K562 (cell line): ENCODE data around the gene WDR13. TPM values are rescaled to one million over a fixed set of nuclear protein-coding genes. Genes with fewer than 3 reads are reported as not detected.

ENCODE experiments used
- ADNP ChIP-seq: fragments of 200-800 bp; sonication (Bioruptor generic); IDR thresholded peaks from 2 replicates; pipeline ENCODE4 v1.6.1; 2016; ENCODE audit warnings: missing genetic modification characterization, missing compliant biosample characterization
- ARNT ChIP-seq, 2 experiments: fragments of 450-650 bp; IDR thresholded peaks; 2 replicates each; pipeline ENCODE4 v1.6.1; 2016; ENCODE audit warnings: mild to moderate bottlenecking in 1 of 2
- ATF3 ChIP-seq, 2 experiments: fragments of 450-650 bp in 1 of 2; sonication (generic) in 1 of 2; formaldehyde crosslinking in 1 of 2; IDR thresholded peaks in 1 of 2; conservative IDR thresholded peaks in 1 of 2; 2 replicates each; pipeline versions ENCODE4 v1.6.1 to v1.8.1; 2016 to 2023; ENCODE audit warnings: mild to moderate bottlenecking in 2 of 2, moderate library complexity in 2 of 2, inconsistent platforms in 1 of 2, missing genetic modification reagents in 1 of 2
- ATF7 ChIP-seq: fragments of 450-650 bp; IDR thresholded peaks from 2 replicates; pipeline ENCODE4 v1.7.1; 2014; ENCODE audit warnings: mild to moderate bottlenecking, moderate library complexity
- CREB3L1 ChIP-seq: fragments of 450-650 bp; IDR thresholded peaks from 2 replicates; pipeline ENCODE4 v1.6.1; 2014; ENCODE audit warnings: low read depth, mild to moderate bottlenecking, moderate library complexity, borderline replicate concordance
- ETV6 ChIP-seq, 3 experiments: fragments of 150-350 bp in 1 of 3; sonication (generic) in 1 of 3; formaldehyde crosslinking in 1 of 3; IDR thresholded peaks; 2 replicates each; pipeline versions ENCODE4 v1.6.1 to v1.8.0; 2014 to 2022; ENCODE audit warnings: borderline replicate concordance in 2 of 3, low read depth in 2 of 3, antibody characterized with exemption in 1 of 3, low read length in 1 of 3, mild to moderate bottlenecking in 1 of 3, missing genetic modification reagents in 1 of 3
- GABPB1 ChIP-seq: sonication (generic); formaldehyde crosslinking; IDR thresholded peaks from 2 replicates; pipeline ENCODE4 v1.8.0; 2022; ENCODE audit warnings: mild to moderate bottlenecking, missing genetic modification reagents
- HNRNPK ChIP-seq: fragments of 200-400 bp; formaldehyde crosslinking; IDR thresholded peaks from one replicate; pipeline ENCODE4 v1.6.1; 2018; ENCODE audit warnings: mild to moderate bottlenecking, low read depth, low read length; ENCODE audit not compliant: poor library complexity, severe bottlenecking
- IFI16 ChIP-seq: fragments of 250-450 bp; sonication (Bioruptor Pico); IDR thresholded peaks from 2 replicates; pipeline ENCODE4 v2.1.2; 2022; ENCODE audit warnings: mild to moderate bottlenecking, inconsistent platforms
- KDM4B ChIP-seq, 2 experiments: fragments of 450-650 bp in 1 of 2; sonication (generic) in 1 of 2; IDR thresholded peaks; 2 replicates each; pipeline ENCODE4 v1.6.1; 2016 to 2017; ENCODE audit warnings: borderline replicate concordance in 2 of 2, antibody characterized with exemption in 1 of 2, low read depth in 1 of 2, mild to moderate bottlenecking in 1 of 2
- MBD2 ChIP-seq: sonication (generic); IDR thresholded peaks from 2 replicates; pipeline ENCODE4 v1.6.1; 2016; ENCODE audit warnings: low read depth, borderline replicate concordance
- MXI1 ChIP-seq: IDR thresholded peaks from 2 replicates; pipeline ENCODE4 v1.6.1; 2011; ENCODE audit warnings: low read depth, mild to moderate bottlenecking, improper control_type of control experiment, low read length
- NFRKB ChIP-seq: fragments of 450-650 bp; IDR thresholded peaks from 2 replicates; pipeline ENCODE4 v1.6.1; 2016; ENCODE audit warnings: low read depth
- PCBP1 ChIP-seq: fragments of 200-400 bp; formaldehyde crosslinking; IDR thresholded peaks from 2 replicates; pipeline ENCODE4 v1.6.1; 2018; ENCODE audit warnings: mild to moderate bottlenecking, low read depth, low read length; ENCODE audit not compliant: poor library complexity, severe bottlenecking
- RBM17 ChIP-seq: fragments of 200-400 bp; formaldehyde crosslinking; IDR thresholded peaks from 2 replicates; pipeline ENCODE4 v1.6.1; 2017; ENCODE audit warnings: low read depth, mild to moderate bottlenecking, low read length, borderline replicate concordance
- RBM39 ChIP-seq: fragments of 200-400 bp; formaldehyde crosslinking; optimal IDR thresholded peaks from 2 replicates; pipeline ENCODE3; 2018; ENCODE audit warnings: low read depth, low read length
- RCOR1 ChIP-seq, 2 experiments: IDR thresholded peaks; 2 replicates each; pipeline ENCODE4 v1.6.1; 2012; ENCODE audit warnings: low read depth in 2 of 2, low read length in 2 of 2, borderline replicate concordance in 1 of 2, improper control_type of control experiment in 1 of 2
- RFX1 ChIP-seq: fragments of 450-650 bp; IDR thresholded peaks from 2 replicates; pipeline ENCODE4 v1.6.1; 2016; ENCODE audit warnings: mild to moderate bottlenecking, moderate library complexity
- SRF ChIP-seq, 2 experiments: fragments of 250-450, 450-650 bp in 1 of 2; sonication (Bioruptor Pico) in 1 of 2; sonication (generic) in 1 of 2; formaldehyde crosslinking; IDR thresholded peaks; 2 replicates each; pipeline versions ENCODE4 v1.5.0 to v1.5.1; 2020 to 2022; ENCODE audit warnings: mild to moderate bottlenecking in 1 of 2, missing genetic modification reagents in 1 of 2
- TAF9B ChIP-seq: fragments of 450-650 bp; IDR thresholded peaks from 2 replicates; pipeline ENCODE4 v1.6.1; 2018; ENCODE audit warnings: mild to moderate bottlenecking; ENCODE audit not compliant: partially characterized antibody
- TFE3 ChIP-seq: fragments of 450-650 bp; formaldehyde crosslinking; IDR thresholded peaks from 2 replicates; pipeline ENCODE4 v1.4.0; 2020; ENCODE audit warnings: mild to moderate bottlenecking, mixed read lengths
- THRAP3 ChIP-seq: fragments of 450-650 bp; IDR thresholded peaks from 2 replicates; pipeline ENCODE4 v1.6.1; 2016; ENCODE audit warnings: mild to moderate bottlenecking, inconsistent platforms, borderline replicate concordance
- XRCC5 ChIP-seq: fragments of 200-400 bp; formaldehyde crosslinking; IDR thresholded peaks from 2 replicates; pipeline ENCODE4 v1.6.1; 2017; ENCODE audit warnings: low read depth, mild to moderate bottlenecking, low read length
- ZNF134 ChIP-seq: fragments of 250-450 bp; sonication (Bioruptor Pico); conservative IDR thresholded peaks from 2 replicates; pipeline ENCODE4 v1.4.0; 2020
- polyA plus RNA-seq, 8 experiments: library from polyadenylated mRNA; depleted of rRNA in 4 of 8; stranded (reverse) in 5 of 8; unstranded in 3 of 8; fragments of >200 nt; fragmentation: Nextera tagmentation in 2 of 8; fragmentation: Illumina TruSeq in 1 of 8; extraction: Ambion mirVana in 2 of 8; extraction: Trizol in 1 of 8; gene quantifications; 2 replicates each; pipeline versions ENCODE4 v1.2.1 to v1.2.3, GENCODE V29; 2011 to 2014; ENCODE audit warnings: inconsistent platforms in 1 of 8, missing spikeins in 1 of 8
- total RNA-seq, 7 experiments: library from RNA; depleted of rRNA in 6 of 7; stranded (reverse); fragments of >200 nt in 6 of 7; fragmentation: Illumina TruSeq in 2 of 7; extraction: Trizol in 2 of 7; gene quantifications; 2 replicates each; pipeline versions ENCODE4 v1.2.1 to v1.2.3, GENCODE V29; 2011 to 2021; ENCODE audit warnings: low replicate concordance in 1 of 7

WDR13 gene
- total and polyA plus RNA-seq, 9 of the 15 experiments (the other 6 are each of a cell fraction or from before 2014, with no cell fraction given), result 7.4 to 70.5 (median 31.4) TPM

GRCh38 chrX:48631376-48632090, 34.2 kb downstream of the WDR13 start (continued):
- TF ChIP-seq SRF (CRISPR knock-in tag; IDR thresholded peaks at IDR 0.05) (no peak), TAF9B (peak; percentile 14), RBM39 (no peak), RCOR1 (IDR thresholded peaks at IDR 0.05; ENCODE audit: borderline replicate concordance in 1 of 2, low read depth in 2 of 2, low read length in 2 of 2) (peak in 1 of 2 experiments; percentile 38; a peak in 1 of 4 replicates), CREB3L1 (no peak), XRCC5 (0 out of 2 replicates have a peak, but pooled peaks have one; percentile 68), MBD2 (no peak), ZNF134 (no peak), ATF3 (IDR thresholded peaks at IDR 0.05) (no peak), ATF3 (CRISPR knock-in tag; conservative IDR thresholded peaks at IDR 0.05) (no peak), ETV6 (IDR thresholded peaks at IDR 0.05; ENCODE audit: borderline replicate concordance in 1 of 2, low read depth in 2 of 2, low read length in 1 of 2) (no peak), ETV6 (CRISPR knock-in tag; IDR thresholded peaks at IDR 0.05; ENCODE audit: borderline replicate concordance) (no peak), ATF7 (peak; percentile 54; the same call in 1 of the 2 replicates), RBM17 (no peak), THRAP3 (no peak), TFE3 (CRISPR knock-in tag) (no peak), PCBP1 (no peak), ADNP (tag) (peak; percentile 71), IFI16 (no peak), GABPB1 (CRISPR knock-in tag) (peak; percentile 46; the same call in 1 of the 2 replicates), NFRKB (no peak), RFX1 (no peak), HNRNPK (no peak), ARNT (IDR thresholded peaks at IDR 0.05) (peak in 1 of 2 experiments; percentile 66; a peak in 1 of 4 replicates), MXI1 (no peak), KDM4B (IDR thresholded peaks at IDR 0.05; ENCODE audit: borderline replicate concordance in 2 of 2, low read depth in 1 of 2) (no peak)
